HepG2 (cell line): ENCODE measurements around the gene DDX24. TPM values are rescaled to one million over a fixed set of nuclear protein-coding genes. Genes with fewer than 3 reads are reported as not detected.

ENCODE experiments used
- AKNA ChIP-seq: sonication (generic); formaldehyde crosslinking; IDR thresholded peaks from 2 replicates; pipeline ENCODE4 v1.4.0; 2020; ENCODE audit warnings: missing genetic modification reagents, borderline replicate concordance
- ELF3 ChIP-seq: IDR thresholded peaks from 2 replicates; pipeline ENCODE4 v1.6.1; 2016; ENCODE audit warnings: missing genetic modification reagents, missing compliant biosample characterization
- HOXA5 ChIP-seq: sonication (generic); formaldehyde crosslinking; IDR thresholded peaks from 2 replicates; pipeline ENCODE4 v1.4.0; 2020; ENCODE audit warnings: missing genetic modification reagents
- LRRFIP1 ChIP-seq: sonication (generic); formaldehyde crosslinking; conservative IDR thresholded peaks from 2 replicates; pipeline ENCODE4 v1.4.0; 2020; ENCODE audit warnings: missing genetic modification reagents
- MIXL1 ChIP-seq: IDR thresholded peaks from 2 replicates; pipeline ENCODE4 v1.6.1; 2016
- MTF2 ChIP-seq: sonication (generic); formaldehyde crosslinking; IDR thresholded peaks from 2 replicates; pipeline ENCODE4 v1.5.0; 2020; ENCODE audit warnings: missing genetic modification reagents, borderline replicate concordance
- PHF5A ChIP-seq: IDR thresholded peaks from one replicate; pipeline ENCODE4 v1.6.1; 2018; ENCODE audit warnings: low read depth, missing genetic modification reagents; ENCODE audit not compliant: unreplicated experiment
- POLR2A ChIP-seq, 2 experiments: IDR thresholded peaks; 2 replicates each; pipeline ENCODE4 v1.6.1; 2011; ENCODE audit warnings: low read depth in 2 of 2, low read length in 2 of 2, mild to moderate bottlenecking in 1 of 2, moderate library complexity in 1 of 2; ENCODE audit not compliant: insufficient read depth in 1 of 2
- PRMT3 ChIP-seq: sonication (generic); formaldehyde crosslinking; IDR thresholded peaks from 2 replicates; pipeline ENCODE4 v1.8.1; 2022; ENCODE audit warnings: low read depth, mild to moderate bottlenecking, moderate library complexity, missing genetic modification reagents, borderline replicate concordance
- SP1 ChIP-seq, 2 experiments: fragments of 450-650 bp in 1 of 2; sonication (generic) in 1 of 2; formaldehyde crosslinking in 1 of 2; IDR thresholded peaks; 2 replicates each; pipeline versions ENCODE4 v1.4.0 to v1.6.1; 2016 to 2020; ENCODE audit warnings: missing genetic modification reagents in 1 of 2
- ZNF547 ChIP-seq: sonication (generic); formaldehyde crosslinking; IDR thresholded peaks from 2 replicates; pipeline ENCODE4 v1.5.1; 2020; ENCODE audit warnings: mild to moderate bottlenecking, missing genetic modification reagents
- ZNF678 ChIP-seq: sonication (generic); formaldehyde crosslinking; IDR thresholded peaks from 2 replicates; pipeline ENCODE4 v1.4.0; 2020; ENCODE audit warnings: mild to moderate bottlenecking, missing genetic modification reagents
- ZSCAN9 ChIP-seq: IDR thresholded peaks from 2 replicates; pipeline ENCODE4 v1.6.1; 2016; ENCODE audit warnings: borderline replicate concordance
- polyA plus RNA-seq, 8 experiments: library from polyadenylated mRNA; depleted of rRNA in 3 of 8; stranded (reverse) in 7 of 8; unstranded in 1 of 8; fragments of >200 nt; fragmentation: Illumina TruSeq in 4 of 8; extraction: Trizol in 4 of 8; gene quantifications; 2 replicates each; pipeline versions ENCODE4 v1.2.1 to v1.2.3, GENCODE V29; 2011 to 2016; ENCODE audit warnings: low read depth in 4 of 8, missing spikeins in 1 of 8, mixed read lengths in 1 of 8; ENCODE audit not compliant: insufficient read depth in 1 of 8
- total RNA-seq, 5 experiments: library from RNA; depleted of rRNA; stranded (reverse); fragments of >200 nt; fragmentation: Illumina TruSeq; extraction: Trizol; gene quantifications; 2 replicates each; pipeline ENCODE4 v1.2.3, GENCODE V29; 2016; ENCODE audit warnings: low read depth in 1 of 5
- TF ChIP-seq, protein P1 (sequence below): sonication (generic); formaldehyde crosslinking; IDR thresholded peaks from 2 replicates; pipeline ENCODE4 v1.5.0; 2020; ENCODE audit warnings: missing genetic modification reagents, mild to moderate bottlenecking, borderline replicate concordance
- TF ChIP-seq, protein P2 (sequence below): sonication (generic); formaldehyde crosslinking; IDR thresholded peaks from 2 replicates; pipeline ENCODE4 v1.9.0; 2022; ENCODE audit warnings: missing genetic modification reagents, mild to moderate bottlenecking, borderline replicate concordance
- TF ChIP-seq, protein P3 (sequence below): sonication (generic); formaldehyde crosslinking; conservative IDR thresholded peaks from 2 replicates; pipeline ENCODE4 v1.8.0; 2022; ENCODE audit warnings: mild to moderate bottlenecking, moderate library complexity, missing genetic modification reagents

DDX24 gene
- total and polyA plus RNA-seq, 2 of the 13 experiments (the other 11 are each of a cell fraction or from before 2014, with no cell fraction given), result 67.3 to 149 TPM

- TF ChIP-seq, protein P1, sequence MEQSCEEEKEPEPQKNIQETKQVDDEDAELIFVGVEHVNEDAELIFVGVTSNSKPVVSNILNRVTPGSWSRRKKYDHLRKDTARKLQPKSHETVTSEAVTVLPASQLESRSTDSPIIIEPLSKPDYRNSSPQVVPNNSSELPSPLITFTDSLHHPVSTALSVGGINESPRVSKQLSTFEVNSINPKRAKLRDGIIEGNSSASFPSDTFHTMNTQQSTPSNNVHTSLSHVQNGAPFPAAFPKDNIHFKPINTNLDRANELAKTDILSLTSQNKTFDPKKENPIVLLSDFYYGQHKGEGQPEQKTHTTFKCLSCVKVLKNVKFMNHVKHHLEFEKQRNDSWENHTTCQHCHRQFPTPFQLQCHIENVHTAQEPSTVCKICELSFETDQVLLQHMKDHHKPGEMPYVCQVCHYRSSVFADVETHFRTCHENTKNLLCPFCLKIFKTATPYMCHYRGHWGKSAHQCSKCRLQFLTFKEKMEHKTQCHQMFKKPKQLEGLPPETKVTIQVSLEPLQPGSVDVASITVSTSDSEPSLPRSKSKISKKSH (CRISPR knock-in tag), result peak; percentile 78; the same call in 1 of the 2 replicates
- TF ChIP-seq ZNF678, result no peak
- TF ChIP-seq LRRFIP1 (CRISPR knock-in tag), result no peak
- TF ChIP-seq AKNA (CRISPR knock-in tag), result no peak
- no peak for TF ChIP-seq ZSCAN9 (CRISPR knock-in tag)
- peak; percentile 83 to 89 for TF ChIP-seq POLR2A (IDR thresholded peaks at IDR 0.05; ENCODE audit: insufficient read depth in 1 of 2, low read depth in 2 of 2, low read length in 2 of 2)
- TF ChIP-seq SP1 (IDR thresholded peaks at IDR 0.05), result no peak
- TF ChIP-seq SP1 (CRISPR knock-in tag; IDR thresholded peaks at IDR 0.05), result peak; percentile 46; the same call in 1 of the 2 replicates
- no peak for TF ChIP-seq MIXL1 (CRISPR knock-in tag)
- no peak for TF ChIP-seq ELF3 (CRISPR knock-in tag)
- TF ChIP-seq, protein P2, sequence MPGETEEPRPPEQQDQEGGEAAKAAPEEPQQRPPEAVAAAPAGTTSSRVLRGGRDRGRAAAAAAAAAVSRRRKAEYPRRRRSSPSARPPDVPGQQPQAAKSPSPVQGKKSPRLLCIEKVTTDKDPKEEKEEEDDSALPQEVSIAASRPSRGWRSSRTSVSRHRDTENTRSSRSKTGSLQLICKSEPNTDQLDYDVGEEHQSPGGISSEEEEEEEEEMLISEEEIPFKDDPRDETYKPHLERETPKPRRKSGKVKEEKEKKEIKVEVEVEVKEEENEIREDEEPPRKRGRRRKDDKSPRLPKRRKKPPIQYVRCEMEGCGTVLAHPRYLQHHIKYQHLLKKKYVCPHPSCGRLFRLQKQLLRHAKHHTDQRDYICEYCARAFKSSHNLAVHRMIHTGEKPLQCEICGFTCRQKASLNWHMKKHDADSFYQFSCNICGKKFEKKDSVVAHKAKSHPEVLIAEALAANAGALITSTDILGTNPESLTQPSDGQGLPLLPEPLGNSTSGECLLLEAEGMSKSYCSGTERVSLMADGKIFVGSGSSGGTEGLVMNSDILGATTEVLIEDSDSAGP (CRISPR knock-in tag), result peak; percentile 87
- peak; percentile 43; the same call in 1 of the 2 replicates for TF ChIP-seq ZNF547
- no peak for TF ChIP-seq MTF2 (CRISPR knock-in tag)
- TF ChIP-seq HOXA5 (CRISPR knock-in tag), result no peak; the same call in 1 of the 2 replicates
- TF ChIP-seq PRMT3, result no peak
- TF ChIP-seq, protein P3, sequence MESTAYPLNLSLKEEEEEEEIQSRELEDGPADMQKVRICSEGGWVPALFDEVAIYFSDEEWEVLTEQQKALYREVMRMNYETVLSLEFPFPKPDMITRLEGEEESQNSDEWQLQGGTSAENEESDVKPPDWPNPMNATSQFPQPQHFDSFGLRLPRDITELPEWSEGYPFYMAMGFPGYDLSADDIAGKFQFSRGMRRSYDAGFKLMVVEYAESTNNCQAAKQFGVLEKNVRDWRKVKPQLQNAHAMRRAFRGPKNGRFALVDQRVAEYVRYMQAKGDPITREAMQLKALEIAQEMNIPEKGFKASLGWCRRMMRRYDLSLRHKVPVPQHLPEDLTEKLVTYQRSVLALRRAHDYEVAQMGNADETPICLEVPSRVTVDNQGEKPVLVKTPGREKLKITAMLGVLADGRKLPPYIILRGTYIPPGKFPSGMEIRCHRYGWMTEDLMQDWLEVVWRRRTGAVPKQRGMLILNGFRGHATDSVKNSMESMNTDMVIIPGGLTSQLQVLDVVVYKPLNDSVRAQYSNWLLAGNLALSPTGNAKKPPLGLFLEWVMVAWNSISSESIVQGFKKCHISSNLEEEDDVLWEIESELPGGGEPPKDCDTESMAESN (CRISPR knock-in tag), result 0 out of 2 replicates have a peak, but pooled peaks have one; percentile 33
- TF ChIP-seq PHF5A, result no peak
These were observed at the start of gene DDX24, which contains the start of gene IFI27L1 (continued) for GRCh38 chr14:94080621-94081385.
